Measurements from ENCODE around the gene SIRPG.
"Not testable (repeated sequence)": the region's sequence is repeated elsewhere in the genome, so short reads cannot be mapped to it uniquely, and the experiment has no call there.

The SIRPG gene

GRCh38 chr20:1608678-1609347, 48.8 kb downstream of the SIRPG start:
- not testable (repeated sequence) for DNase-seq (ENCODE audit: low read depth in 2 of 3, low spot score in 2 of 3)

- no peak for DNase-seq (ENCODE audit: low read depth in 2 of 3, low spot score in 2 of 3)
Measured at GRCh38 chr20:1600736-1601135, 56.8 kb downstream of the SIRPG start.

GRCh38 chr20:1595333-1595732, 62.2 kb downstream of the SIRPG start:
- DNase-seq (ENCODE audit: low read depth in 2 of 3, low spot score in 2 of 3): no peak

GRCh38 chr20:1588533-1589460, 68.8 kb downstream of the SIRPG start:
- DNase-seq (ENCODE audit: low read depth in 2 of 3, low spot score in 2 of 3): no peak

- no peak for DNase-seq (ENCODE audit: low read depth in 2 of 3, low spot score in 2 of 3)
Measured at GRCh38 chr20:1587781-1588532, 69.6 kb downstream of the SIRPG start.

- no peak for DNase-seq (ENCODE audit: low read depth in 2 of 3, low spot score in 2 of 3)
Measured at GRCh38 chr20:1579488-1579887, 78.1 kb downstream of the SIRPG start.

Measured in activated CD8-positive, alpha-beta memory T cell treated with anti-CD3 and anti-CD28 coated beads for 48 hours (primary cell).